Osteocyte (in vitro differentiated cells): ENCODE results near the gene CAPN10. TPM values are rescaled to one million over a fixed set of nuclear protein-coding genes. Genes with fewer than 3 reads are reported as not detected.

Experiments
- DNase-seq: peaks from one replicate; pipeline ENCODE4 v3.0.0; 2021; ENCODE audit warnings: mixed read lengths; ENCODE audit not compliant: unreplicated experiment; ENCODE audit errors: extremely low spot score
- H3K27ac Mint-ChIP-seq: one replicate; pipeline ENCODE4 v1.8.0; 2021; ENCODE audit warnings: mild to moderate bottlenecking, mixed read lengths; ENCODE audit not compliant: unreplicated experiment
- H3K27me3 Mint-ChIP-seq: one replicate; pipeline ENCODE4 v1.8.0; 2021; ENCODE audit warnings: mixed read lengths; ENCODE audit not compliant: unreplicated experiment
- H3K36me3 Mint-ChIP-seq: one replicate; pipeline ENCODE4 v1.8.0; 2021; ENCODE audit warnings: mixed read lengths; ENCODE audit not compliant: unreplicated experiment
- H3K4me1 Mint-ChIP-seq: one replicate; pipeline ENCODE4 v1.8.0; 2021; ENCODE audit warnings: mixed read lengths; ENCODE audit not compliant: unreplicated experiment
- H3K4me3 Mint-ChIP-seq: one replicate; pipeline ENCODE4 v1.8.0; 2021; ENCODE audit warnings: mild to moderate bottlenecking, moderate library complexity, mixed read lengths; ENCODE audit not compliant: unreplicated experiment
- H3K9me3 Mint-ChIP-seq: one replicate; pipeline ENCODE4 v1.8.0; 2021; ENCODE audit warnings: mixed read lengths; ENCODE audit not compliant: unreplicated experiment
- total RNA-seq: library from RNA; stranded (reverse); gene quantifications from 2 replicates; pipeline ENCODE4 v1.2.1, GENCODE V29; 2021
- TF ChIP-seq, protein P1 (sequence below): fragments of 200-600 bp; sonication (generic); IDR thresholded peaks from 2 replicates; pipeline ENCODE4 v1.5.0; 2021; ENCODE audit warnings: antibody characterized with exemption, mild to moderate bottlenecking, moderate library complexity

CAPN10 gene
- total RNA-seq, 1 donor from 2014 or later = 37.7 TPM

DNA sequence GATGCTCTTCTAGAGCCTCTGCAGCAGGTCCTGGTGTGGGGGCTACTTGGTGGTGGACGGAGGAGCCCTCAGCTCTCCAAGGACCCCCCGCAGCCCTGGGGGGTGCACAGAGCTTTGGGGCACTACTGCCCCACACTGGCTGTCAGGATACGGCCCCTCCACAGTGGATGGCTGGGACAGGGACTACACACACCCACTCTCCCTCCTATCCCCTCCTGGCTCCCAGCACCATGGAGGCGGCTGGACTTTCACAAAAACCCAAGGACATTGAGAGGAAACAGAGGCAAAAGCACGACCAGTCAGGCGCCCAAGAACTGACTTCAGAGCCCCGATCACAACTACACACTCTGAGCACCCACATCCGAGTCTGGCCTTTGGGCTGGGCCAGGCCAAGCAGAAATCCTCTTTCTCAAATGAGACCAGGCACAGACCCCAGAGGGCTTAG, 51.4 kb downstream of the CAPN10 start:
- peaks cover 3% of the 10 kb centered on the region for H3K27me3 Mint-ChIP-seq
- H3K4me3 Mint-ChIP-seq = no peak overlapping the region
- H3K27ac Mint-ChIP-seq = no peak overlapping the region
- H3K4me1 Mint-ChIP-seq = no peaks in the 10 kb centered on the region
- TF ChIP-seq, protein P1, sequence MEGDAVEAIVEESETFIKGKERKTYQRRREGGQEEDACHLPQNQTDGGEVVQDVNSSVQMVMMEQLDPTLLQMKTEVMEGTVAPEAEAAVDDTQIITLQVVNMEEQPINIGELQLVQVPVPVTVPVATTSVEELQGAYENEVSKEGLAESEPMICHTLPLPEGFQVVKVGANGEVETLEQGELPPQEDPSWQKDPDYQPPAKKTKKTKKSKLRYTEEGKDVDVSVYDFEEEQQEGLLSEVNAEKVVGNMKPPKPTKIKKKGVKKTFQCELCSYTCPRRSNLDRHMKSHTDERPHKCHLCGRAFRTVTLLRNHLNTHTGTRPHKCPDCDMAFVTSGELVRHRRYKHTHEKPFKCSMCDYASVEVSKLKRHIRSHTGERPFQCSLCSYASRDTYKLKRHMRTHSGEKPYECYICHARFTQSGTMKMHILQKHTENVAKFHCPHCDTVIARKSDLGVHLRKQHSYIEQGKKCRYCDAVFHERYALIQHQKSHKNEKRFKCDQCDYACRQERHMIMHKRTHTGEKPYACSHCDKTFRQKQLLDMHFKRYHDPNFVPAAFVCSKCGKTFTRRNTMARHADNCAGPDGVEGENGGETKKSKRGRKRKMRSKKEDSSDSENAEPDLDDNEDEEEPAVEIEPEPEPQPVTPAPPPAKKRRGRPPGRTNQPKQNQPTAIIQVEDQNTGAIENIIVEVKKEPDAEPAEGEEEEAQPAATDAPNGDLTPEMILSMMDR = no peak
- peaks cover 3% of the 10 kb centered on the region for H3K36me3 Mint-ChIP-seq
- peak; percentile 77 for DNase-seq
- peaks cover 19% of the 10 kb centered on the region for H3K9me3 Mint-ChIP-seq

DNA sequence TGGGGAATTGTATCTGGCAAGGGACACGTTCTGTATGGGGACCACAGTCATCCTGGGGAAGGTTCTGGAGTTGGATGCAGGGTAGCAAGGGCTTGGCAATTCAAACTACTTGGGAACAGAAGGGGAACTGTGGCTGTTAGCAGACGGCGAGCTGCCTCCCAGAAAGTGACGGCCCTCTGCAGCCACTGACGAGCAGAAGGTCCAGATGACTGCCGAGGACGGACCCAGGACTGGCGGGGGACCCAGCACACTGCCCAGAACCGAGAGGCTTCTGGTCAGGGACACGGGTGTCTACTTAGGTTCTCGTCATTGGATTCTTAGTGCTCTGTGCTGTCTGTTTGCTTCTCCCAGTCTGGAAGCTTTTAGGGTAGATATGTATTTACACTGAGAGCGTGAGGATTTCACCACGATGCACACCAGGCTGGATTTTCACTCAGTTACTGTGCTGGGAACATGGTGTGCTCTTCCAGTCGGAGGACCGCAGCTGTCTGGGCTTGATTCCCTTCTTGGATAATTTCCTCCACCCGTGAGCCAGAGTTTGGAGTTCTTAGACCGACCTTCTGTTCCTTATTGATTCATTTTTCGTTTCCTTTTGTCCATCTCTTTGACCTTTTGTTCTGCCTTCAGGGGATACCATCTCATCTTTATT, 52.1 kb downstream of the CAPN10 start:
- no peaks in the 10 kb centered on the region for H3K36me3 Mint-ChIP-seq

GRCh38 chr2:240639566-240639965, 53.0 kb downstream of the CAPN10 start:
- no peak overlapping the region for H3K4me3 Mint-ChIP-seq
- H3K4me1 Mint-ChIP-seq = no peaks in the 10 kb centered on the region
- peaks cover 5% of the 10 kb centered on the region for H3K9me3 Mint-ChIP-seq
- DNase-seq = peak; percentile 84
- TF ChIP-seq, protein P1 = no peak
- peaks cover 7% of the 10 kb centered on the region for H3K27me3 Mint-ChIP-seq
- H3K36me3 Mint-ChIP-seq = no peaks in the 10 kb centered on the region
- no peak overlapping the region for H3K27ac Mint-ChIP-seq

More for the DNA sequence above, 52.1 kb downstream of the CAPN10 start:
- peak; percentile 73 for DNase-seq
- TF ChIP-seq, protein P1 = no peak
- H3K27me3 Mint-ChIP-seq = peaks cover 3% of the 10 kb centered on the region
- peaks cover 12% of the 10 kb centered on the region for H3K9me3 Mint-ChIP-seq
- no peaks in the 10 kb centered on the region for H3K4me1 Mint-ChIP-seq
- no peak overlapping the region for H3K27ac Mint-ChIP-seq
- no peak overlapping the region for H3K4me3 Mint-ChIP-seq

DNA sequence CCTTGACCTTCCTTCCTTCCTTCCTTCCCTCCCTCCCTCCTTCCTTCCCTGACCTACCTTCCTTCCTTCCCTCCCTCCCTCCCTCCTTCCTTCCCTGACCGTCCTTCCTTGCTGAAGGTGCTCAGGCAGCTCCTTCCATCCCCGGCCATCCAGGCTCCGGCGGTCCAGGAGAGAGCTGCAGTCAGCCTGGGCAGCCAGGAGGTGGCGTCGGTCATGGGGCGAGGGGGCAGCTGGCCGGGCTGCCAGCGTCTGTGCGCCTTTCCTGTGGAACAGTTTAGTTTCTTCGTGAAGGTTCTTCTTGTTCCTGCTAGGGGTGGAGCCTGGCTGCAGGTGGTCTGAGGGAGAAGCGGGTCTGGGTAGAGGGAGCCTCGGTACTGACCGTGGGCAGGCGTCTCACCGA, 54.4 kb downstream of the CAPN10 start:
- no peak overlapping the region for H3K27ac Mint-ChIP-seq
- no peaks in the 10 kb centered on the region for H3K4me1 Mint-ChIP-seq
- H3K4me3 Mint-ChIP-seq = no peak overlapping the region
- DNase-seq = peak; percentile 83
- TF ChIP-seq, protein P1 = peak; percentile 44
- no peaks in the 10 kb centered on the region for H3K36me3 Mint-ChIP-seq
- peaks cover 7% of the 10 kb centered on the region for H3K27me3 Mint-ChIP-seq
- no peaks in the 10 kb centered on the region for H3K9me3 Mint-ChIP-seq

- Mint-ChIP-seq H3K36me3 (no peaks in the 10 kb centered on the region), H3K27me3 (peaks cover 10% of the 10 kb centered on the region)
- TF ChIP-seq, protein P1 = no peak
Measured at GRCh38 chr2:240642061-240642805, 55.7 kb downstream of the CAPN10 start.

More at GRCh38 chr2:240642061-240642805, 55.7 kb downstream of the CAPN10 start:
- peak; percentile 80 for DNase-seq
- Mint-ChIP-seq H3K4me3 (no peak overlapping the region), H3K4me1 (no peaks in the 10 kb centered on the region), H3K27ac (no peak overlapping the region), H3K9me3 (no peaks in the 10 kb centered on the region)
